Measurements from ENCODE around the gene PCDHGA2. TPM values are rescaled to one million over a fixed set of nuclear protein-coding genes. Genes with fewer than 3 reads are reported as not detected.

The PCDHGA2 gene
- total and polyA plus RNA-seq, 9 of the 15 experiments (the other 6 are each of a cell fraction or from before 2014, with no cell fraction given), result 0.07 to 0.27 (median 0.15) TPM; not detected in 2

GRCh38 chr5:141392429-141393198 is 54.1 kb downstream of the PCDHGA2 start, which contains the start of gene PCDHGA8:
TSS of gene PCDHGA8 (plus strand) at chr5:141392633. CDS start at chr5:141392814, 181 bp downstream.
- no peak within 1 kb of the TSS for H3K27ac ChIP-seq (ENCODE audit: extremely low read depth, low read depth, low read length)
- H3K4me3 ChIP-seq, result peak within 1 kb of the TSS; percentile 2; the same call in 1 of the 2 replicates
- no peaks in the 10 kb centered on the region for H3K9me3 ChIP-seq (replicated peaks; ENCODE audit: control insufficient read depth, insufficient read depth, low read depth, low read length)
- no peaks in the 10 kb centered on the region for H3K9me1 ChIP-seq (ENCODE audit: control insufficient read depth, insufficient read depth, low read length)
- CTCF ChIA-PET (ENCODE audit: low intra/inter-chr PET ratio), result interaction anchor here (1.3 kb wide), 1 partner anchor 172 kb away, joined by 3 read pairs; no protein-coding TSS in a partner anchor
- in situ Hi-C loops (cut with MboI), result no loop called here
- no peaks in the 10 kb centered on the region for H3K36me3 ChIP-seq (ENCODE audit: control insufficient read depth, insufficient read depth, low read length)
- WGBS (ENCODE audit: insufficient coverage, low coverage, missing lambda C conversion rate), result 31% methylated on average over 35 of the region's 38 CpGs
- H3K79me2 ChIP-seq (ENCODE audit: control insufficient read depth, insufficient read depth, low read length), result no peaks in the 10 kb centered on the region
- H3K9ac ChIP-seq (ENCODE audit: insufficient read depth in 1 of 2, low read depth in 2 of 2, low read length in 2 of 2), result no peak within 1 kb of the TSS
- FAIRE-seq (peak; percentile 59), ATAC-seq (peak; percentile 78), DNase-seq (ENCODE audit: extremely low read depth in 1 of 4, low spot score in 3 of 4) (peak in 1 of 4 experiments; percentile 24)
- intact Hi-C loops (cut with micrococcal nuclease), result no loop called here
- H2AFZ ChIP-seq (ENCODE audit: low read depth, low read length), result peak within 1 kb of the TSS; percentile 41; the same call in 1 of the 2 replicates
- no peaks in the 10 kb centered on the region for H4K20me1 ChIP-seq (replicated peaks; ENCODE audit: control insufficient read depth, insufficient read depth, low read length)
- H3K4me2 ChIP-seq (ENCODE audit: insufficient read depth, low read length), result peak within 1 kb of the TSS; percentile 23; the same call in 1 of the 2 replicates
- no TSS peak for BruUV-seq (replicated peaks)
- POLR2A ChIA-PET, result interaction anchor here (0.7 kb wide), 1 partner anchor 524 kb away, joined by 3 read pairs; no protein-coding TSS in a partner anchor
- H3K27me3 ChIP-seq (ENCODE audit: control insufficient read depth in 2 of 2, insufficient read depth in 2 of 2, low read length in 2 of 2), result peaks cover 0 to 31% of the 10 kb centered on the region in 2 experiments; a peak in 3 of 5 replicates
- H3K4me1 ChIP-seq (replicated peaks in 1 of 2; ENCODE audit: control insufficient read depth in 2 of 2, insufficient read depth in 2 of 2, low read length in 2 of 2), result peaks cover 0 to 13% of the 10 kb centered on the region in 2 experiments; a peak in 1 of 5 replicates
- peak in 1 of 3 experiments; percentile 56 for TF ChIP-seq YY1 (IDR thresholded peaks at IDR 0.05; ENCODE audit: borderline replicate concordance in 1 of 3, control insufficient read depth in 1 of 3, extremely low read depth in 1 of 3, insufficient read depth in 3 of 3, insufficient read length in 1 of 3, insufficient replicate concordance in 2 of 3, low read depth in 1 of 3, low read length in 2 of 3)
- peak; percentile 21 to 35; a peak in 3 of 4 replicates for TF ChIP-seq RAD21 (CRISPR knock-in tag; conservative IDR thresholded peaks at IDR 0.05 in 1 of 2, IDR thresholded peaks at IDR 0.05 in 1 of 2)
- peak; percentile 19; the same call in 1 of the 2 replicates for TF ChIP-seq ZBTB17 (CRISPR knock-in tag; IDR thresholded peaks at IDR 0.05)
- no peak for TF ChIP-seq FUS (optimal IDR thresholded peaks at IDR 0.05; ENCODE audit: low read depth, low read length)
- 0 out of 4 replicates have a peak, but pooled peaks of 1 of the 2 experiments have one; percentile 17 for TF ChIP-seq NRF1 (conservative IDR thresholded peaks at IDR 0.05 in 1 of 2, IDR thresholded peaks at IDR 0.05 in 1 of 2)
- peak; percentile 43 to 51 (median 50); a peak in 5 of 6 replicates for TF ChIP-seq CTCF (IDR thresholded peaks at IDR 0.05 in 2 of 3, conservative IDR thresholded peaks at IDR 0.05 in 1 of 3; ENCODE audit: insufficient read depth in 2 of 3, low read depth in 1 of 3, low read length in 3 of 3)
- no peak for TF ChIP-seq POLR2AphosphoS2 (IDR thresholded peaks at IDR 0.05; ENCODE audit: low read length)
- peak in 1 of 2 experiments; percentile 78 for TF ChIP-seq E2F6 (IDR thresholded peaks at IDR 0.05; ENCODE audit: borderline replicate concordance in 1 of 2, extremely low read depth in 1 of 2, insufficient read depth in 1 of 2, insufficient read length in 1 of 2, low read depth in 1 of 2, low read length in 1 of 2, poor library complexity in 1 of 2, severe bottlenecking in 1 of 2)
- no peak for TF ChIP-seq FOXA3 (CRISPR knock-in tag; conservative IDR thresholded peaks at IDR 0.05 in 1 of 2, IDR thresholded peaks at IDR 0.05 in 1 of 2)
- no peak for TF ChIP-seq ZNF280B (CRISPR knock-in tag; IDR thresholded peaks at IDR 0.05)
- peak in 1 of 2 experiments; percentile 68; a peak in 1 of 3 replicates for TF ChIP-seq CBX3 (IDR thresholded peaks at IDR 0.05; ENCODE audit: borderline replicate concordance in 1 of 2, low read length in 2 of 2)
- peak; percentile 93 for TF ChIP-seq L3MBTL2 (IDR thresholded peaks at IDR 0.05)
